DLD1 (cell line): ENCODE data around the gene POLR2E.

Experiments
- in situ Hi-C: cut with HindIII; loops from 2 replicates; pipeline ENCODE4 v1.10.0; 2017; ENCODE audit warnings: low sequenced_read_pairs

POLR2E gene

DNA sequence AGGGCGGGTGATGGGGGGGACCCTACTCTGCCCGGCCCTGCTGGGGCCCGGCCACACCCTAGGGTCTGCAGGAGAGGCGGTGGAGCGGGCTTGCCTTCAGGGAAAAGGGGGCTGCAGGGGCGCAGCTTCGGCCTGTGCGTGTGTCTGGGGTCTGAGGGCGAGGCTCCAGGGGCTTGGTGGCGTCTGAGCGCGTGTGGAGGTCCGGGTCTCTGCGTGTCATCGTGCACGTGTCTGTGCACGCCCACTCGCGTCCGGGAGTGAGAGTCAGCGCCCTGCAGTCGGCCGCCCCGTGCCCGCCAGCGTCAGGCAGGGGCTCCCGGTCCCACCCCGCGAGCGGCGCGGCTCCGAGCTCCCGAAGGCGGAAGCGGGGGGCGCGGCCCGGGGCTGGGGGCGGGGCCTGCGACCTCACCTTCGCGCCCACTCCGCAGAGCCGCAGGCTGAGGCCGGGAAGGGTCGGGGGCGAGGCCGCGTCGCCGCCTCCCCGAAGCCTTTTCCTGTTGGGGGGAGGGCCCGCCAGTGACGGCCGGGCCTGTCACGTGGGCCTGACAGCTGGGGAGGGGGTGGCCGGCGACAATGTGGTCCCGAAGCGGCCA, 28.3 kb downstream of the POLR2E start, which contains the start of gene ARHGAP45:
ARHGAP45 (plus strand) TSS at position 420 of the 593 bp plus-strand sequence. CDS start 239 bp downstream, outside the sequence.
- in situ Hi-C loops = no loop called here

GRCh38 chr19:1066251-1066747, 28.9 kb downstream of the POLR2E start:
- in situ Hi-C loops = no loop called here

- in situ Hi-C loops = no loop called here
Observed at GRCh38 chr19:1065606-1066109, 29.5 kb downstream of the POLR2E start.

- in situ Hi-C loops = no loop called here
Observed at GRCh38 chr19:1064661-1065605, 30.2 kb downstream of the POLR2E start.

DNA sequence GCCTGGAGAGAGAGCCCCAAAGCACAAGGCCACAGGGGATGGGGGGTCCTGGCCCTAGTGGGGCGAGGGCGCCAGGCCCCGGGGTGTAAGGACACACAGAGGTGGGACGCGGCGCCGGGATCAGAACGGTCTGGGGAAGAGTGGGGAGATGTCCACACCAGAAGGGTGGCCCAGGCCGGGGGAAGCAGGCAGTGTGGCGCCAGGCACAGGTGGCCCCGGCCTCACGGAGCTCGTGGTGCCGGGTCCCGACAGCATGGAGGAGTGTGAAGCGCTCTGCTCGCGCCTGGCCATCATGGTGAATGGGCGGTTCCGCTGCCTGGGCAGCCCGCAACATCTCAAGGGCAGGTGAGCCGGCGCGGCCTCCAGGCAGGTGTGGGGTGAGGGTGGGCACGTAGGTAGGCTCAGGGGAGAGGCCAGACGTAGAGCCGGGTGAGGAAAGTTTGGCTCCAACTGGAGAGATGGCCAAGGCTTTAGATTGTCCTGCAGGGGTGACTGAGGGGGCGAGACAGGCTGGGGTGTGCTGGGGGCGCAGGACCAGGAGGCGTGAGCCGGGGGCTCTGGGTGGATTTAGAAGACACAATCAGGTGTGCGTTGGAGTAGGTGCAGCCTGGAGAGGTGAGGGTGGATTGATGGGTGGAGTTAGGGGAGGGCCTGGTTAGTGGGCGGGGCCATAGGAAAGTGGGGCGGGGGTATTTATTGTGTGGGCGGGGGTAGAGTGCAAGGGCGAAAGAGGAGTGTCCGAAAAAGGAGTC, 31.1 kb downstream of the POLR2E start:
- in situ Hi-C loops = no loop called here

- in situ Hi-C loops = no loop called here
Observed at GRCh38 chr19:1063030-1063908, 31.9 kb downstream of the POLR2E start.

DNA sequence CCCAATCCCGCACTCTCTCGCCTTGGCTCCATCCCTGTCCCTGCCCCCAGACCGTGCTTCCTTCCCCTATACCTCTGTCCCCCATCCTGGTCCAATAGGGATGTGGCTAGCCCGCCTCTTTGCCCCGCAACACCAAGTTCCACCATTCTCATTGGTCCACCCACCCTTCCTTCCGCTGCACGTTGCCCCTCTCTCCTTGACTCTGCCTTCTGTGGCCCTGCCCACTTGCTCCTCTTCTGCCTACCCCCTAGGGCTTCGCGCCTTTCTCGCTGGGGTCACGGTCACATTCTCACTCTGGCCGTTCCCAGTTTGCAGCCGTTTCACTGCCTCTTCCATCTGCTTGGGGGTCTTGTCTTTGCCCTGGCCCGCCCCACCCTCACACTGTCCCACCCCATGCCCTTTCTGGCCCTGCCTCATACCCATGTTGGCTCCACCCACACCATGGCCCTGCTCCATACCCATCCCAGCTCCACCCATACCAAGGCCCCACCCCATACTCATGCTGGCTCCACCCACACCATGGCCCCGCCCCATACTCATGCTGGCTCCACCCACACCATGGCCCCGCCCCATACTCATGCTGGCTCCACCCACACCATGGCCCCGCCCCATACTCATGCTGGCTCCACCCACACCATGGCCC, 32.7 kb downstream of the POLR2E start:
- in situ Hi-C loops = no loop called here

DNA sequence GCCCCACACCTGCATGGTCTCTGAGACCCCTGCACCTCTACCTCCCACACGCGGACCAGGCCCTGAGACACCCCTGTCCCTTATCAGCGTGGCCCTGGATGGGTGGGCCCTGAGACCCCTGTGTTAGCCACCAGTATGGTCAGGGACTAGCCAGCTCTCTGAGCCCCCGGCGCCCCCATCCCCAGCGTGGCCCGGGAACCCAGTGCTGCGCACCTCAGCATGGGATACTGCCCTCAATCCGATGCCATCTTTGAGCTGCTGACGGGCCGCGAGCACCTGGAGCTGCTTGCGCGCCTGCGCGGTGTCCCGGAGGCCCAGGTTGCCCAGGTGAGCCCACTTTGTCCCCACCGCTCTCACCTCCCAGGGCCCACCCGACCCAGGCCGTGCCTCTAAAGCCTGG, 33.2 kb downstream of the POLR2E start:
- in situ Hi-C loops = no loop called here

- in situ Hi-C loops = no loop called here
Observed at GRCh38 chr19:1060689-1061088, 34.5 kb downstream of the POLR2E start.

DNA sequence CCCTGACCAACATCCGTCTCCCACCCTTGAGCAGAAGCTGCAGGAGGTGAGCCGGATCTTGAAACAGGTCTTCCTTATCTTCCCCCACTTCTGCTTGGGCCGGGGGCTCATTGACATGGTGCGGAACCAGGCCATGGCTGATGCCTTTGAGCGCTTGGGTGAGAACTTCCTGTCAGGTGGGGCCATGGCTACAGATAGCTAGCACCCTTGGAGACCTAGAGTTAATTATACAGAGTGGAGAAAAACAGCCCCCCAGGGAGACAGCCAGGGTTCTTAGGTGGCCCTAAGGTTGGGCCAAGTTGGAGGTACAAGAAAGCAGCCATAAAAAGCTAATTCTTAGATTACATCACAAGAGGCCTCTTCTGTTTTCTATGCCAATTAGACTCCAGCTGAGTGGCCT, 37.1 kb downstream of the POLR2E start:
- in situ Hi-C loops = no loop called here

DNA sequence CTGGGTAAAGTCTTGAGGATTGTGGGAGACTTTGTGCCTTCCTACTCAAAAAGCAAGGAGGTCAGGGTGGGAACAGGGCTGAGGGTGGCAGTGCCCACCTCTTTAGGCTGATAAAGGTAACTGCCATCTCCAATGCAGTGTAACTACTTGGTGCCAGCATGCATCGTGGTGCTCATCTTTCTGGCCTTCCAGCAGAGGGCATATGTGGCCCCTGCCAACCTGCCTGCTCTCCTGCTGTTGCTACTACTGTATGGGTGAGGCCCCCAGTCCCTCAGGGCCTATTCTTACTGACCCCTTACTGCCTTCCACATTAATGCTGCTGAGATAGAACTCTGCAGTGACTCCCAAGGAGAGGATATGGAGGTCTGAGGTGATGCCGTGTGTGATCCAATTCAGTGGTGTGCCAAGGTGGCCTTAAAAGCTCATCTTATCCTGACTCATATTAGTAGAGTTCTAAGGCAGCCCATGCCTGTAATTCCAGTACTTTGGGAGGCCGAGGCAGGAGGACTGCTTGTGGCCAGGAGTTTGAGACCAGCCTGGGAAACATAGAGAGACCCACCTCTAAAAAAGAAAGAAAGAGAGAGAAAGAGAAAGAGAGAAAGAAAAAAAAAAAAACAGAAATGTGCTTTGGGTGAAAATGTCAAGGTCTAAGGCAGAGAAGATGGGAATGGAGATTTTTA, 37.9 kb downstream of the POLR2E start:
- in situ Hi-C loops = no loop called here

DNA sequence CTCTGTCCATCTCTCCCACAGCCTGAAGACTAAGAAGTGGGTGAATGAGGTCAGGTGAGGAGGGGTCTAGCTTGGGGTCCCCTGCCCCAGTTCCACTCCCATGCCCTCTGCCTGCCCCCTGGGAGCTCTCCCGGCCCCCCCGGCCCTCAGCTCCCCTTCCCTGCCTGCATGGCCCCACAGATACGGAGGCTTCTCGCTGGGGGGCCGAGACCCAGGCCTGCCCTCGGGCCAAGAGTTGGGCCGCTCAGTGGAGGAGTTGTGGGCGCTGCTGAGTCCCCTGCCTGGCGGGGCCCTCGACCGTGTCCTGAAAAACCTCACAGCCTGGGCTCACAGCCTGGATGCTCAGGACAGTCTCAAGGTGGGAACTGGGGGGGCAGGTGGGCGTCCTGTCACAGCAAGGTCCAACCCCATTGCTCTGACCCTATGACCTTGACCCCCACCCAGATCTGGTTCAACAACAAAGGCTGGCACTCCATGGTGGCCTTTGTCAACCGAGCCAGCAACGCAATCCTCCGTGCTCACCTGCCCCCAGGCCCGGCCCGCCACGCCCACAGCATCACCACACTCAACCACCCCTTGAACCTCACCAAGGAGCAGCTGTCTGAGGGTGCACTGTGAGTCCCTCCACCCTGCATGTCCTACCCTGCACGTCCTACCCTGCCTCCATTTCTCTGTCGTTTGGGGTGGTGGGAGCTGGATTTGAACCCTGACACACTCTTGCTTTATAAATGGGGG, 39.1 kb downstream of the POLR2E start:
- in situ Hi-C loops = no loop called here

GRCh38 chr19:1055028-1055425, 40.1 kb downstream of the POLR2E start:
- in situ Hi-C loops = no loop called here

DNA sequence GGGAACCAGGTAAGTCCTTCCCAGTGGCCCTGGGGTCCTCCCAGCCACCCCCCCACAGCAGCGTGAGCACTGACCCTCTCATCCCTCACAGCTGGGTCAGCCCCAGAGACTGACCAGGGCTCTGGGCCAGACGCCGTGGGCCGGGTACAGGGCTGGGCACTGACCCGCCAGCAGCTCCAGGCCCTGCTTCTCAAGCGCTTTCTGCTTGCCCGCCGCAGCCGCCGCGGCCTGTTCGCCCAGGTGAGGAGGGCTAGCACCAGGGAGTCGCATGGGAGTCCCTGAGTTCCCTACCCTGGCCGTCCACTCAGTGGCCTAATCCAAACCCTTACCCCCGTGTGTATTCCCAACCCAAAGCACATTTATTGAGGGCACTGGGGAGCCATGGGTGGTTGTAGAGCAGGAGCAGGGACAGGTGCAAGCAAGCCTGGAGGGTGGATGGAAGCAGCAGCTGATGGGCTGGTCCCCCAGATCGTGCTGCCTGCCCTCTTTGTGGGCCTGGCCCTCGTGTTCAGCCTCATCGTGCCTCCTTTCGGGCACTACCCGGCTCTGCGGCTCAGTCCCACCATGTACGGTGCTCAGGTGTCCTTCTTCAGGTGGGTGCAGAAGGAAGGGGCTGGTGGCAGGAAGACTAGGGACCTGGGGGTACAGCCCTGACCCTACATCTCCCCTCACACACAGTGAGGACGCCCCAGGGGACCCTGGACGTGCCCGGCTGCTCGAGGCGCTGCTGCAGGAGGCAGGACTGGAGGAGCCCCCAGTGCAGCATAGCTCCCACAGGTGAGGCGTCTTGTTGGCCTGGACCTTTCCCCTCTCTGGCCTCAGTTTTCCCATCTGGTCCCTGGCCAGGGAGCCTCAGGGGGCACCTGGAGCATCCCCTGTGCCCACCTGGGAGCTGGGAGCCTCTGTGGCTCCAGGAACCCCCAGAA, 40.8 kb downstream of the POLR2E start:
- in situ Hi-C loops = no loop called here

GRCh38 chr19:1053176-1054101, 41.7 kb downstream of the POLR2E start:
- in situ Hi-C loops = no loop called here

DNA sequence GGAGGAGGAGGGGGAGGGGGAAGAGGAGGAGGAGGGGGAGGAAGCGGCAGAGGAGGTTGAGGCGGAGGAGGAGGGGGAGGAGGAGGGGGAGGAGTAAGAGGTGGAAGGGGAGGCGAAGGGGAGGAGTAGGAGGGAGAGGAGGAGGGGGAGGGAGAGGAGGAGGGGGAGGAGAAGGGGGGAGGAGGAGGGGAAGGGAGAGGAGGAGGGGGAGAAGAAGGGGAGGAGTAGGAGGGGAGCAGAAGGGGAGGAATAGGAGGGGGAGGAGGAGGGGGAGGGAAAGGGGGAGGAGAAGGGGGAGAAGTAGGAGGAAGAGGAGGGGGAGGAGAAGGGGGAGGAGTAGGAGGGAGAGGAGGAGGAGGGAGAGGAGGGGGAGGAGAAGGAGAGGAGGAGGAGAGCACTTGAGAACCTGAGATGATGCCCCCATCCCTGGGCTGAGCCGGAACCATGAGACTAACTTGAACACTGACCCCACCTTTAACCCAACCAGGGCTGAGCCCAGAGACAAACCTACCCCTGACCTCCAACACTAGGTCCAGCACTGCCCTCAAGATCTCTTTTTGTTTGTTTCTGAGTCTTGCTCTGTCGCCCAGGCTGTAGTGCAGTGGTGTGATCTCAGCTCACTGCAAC, 42.7 kb downstream of the POLR2E start:
- in situ Hi-C loops = no loop called here
